ENCODE data around the gene SYT1. TPM values are rescaled to one million over a fixed set of nuclear protein-coding genes. Genes with fewer than 3 reads are reported as not detected.

The SYT1 gene
- total RNA-seq, 2 donors from 2014 or later, result 1.0 to 22.7 TPM

GRCh38 chr12:78878866-78879265, 14.3 kb downstream of the SYT1 start:
- Histone ChIP-seq H3K27me3 (no peaks in the 10 kb centered on the region), H3K4me3 (no peak overlapping the region), H3K27ac (no peak overlapping the region), H3K4me1 (no peaks in the 10 kb centered on the region), H3K36me3 (replicated peaks in 1 of 2; ENCODE audit: insufficient read depth in 1 of 2, low read depth in 2 of 2) (no peaks in the 10 kb centered on the region), H3K9me3 (no peaks in the 10 kb centered on the region)
- ATAC-seq (no peak), DNase-seq (no peak)
- no peak for TF ChIP-seq POLR2A (IDR thresholded peaks at IDR 0.05)
- TF ChIP-seq CTCF (IDR thresholded peaks at IDR 0.05), result no peak
- intact Hi-C loops (cut with DNase I), result no loop called here
- 40 to 41% methylated on average over 1 of the region's 1 CpG for WGBS, 2 donors

- no peak overlapping the region for H3K4me3 ChIP-seq
- H3K4me1 ChIP-seq, result no peaks in the 10 kb centered on the region
- H3K27me3 ChIP-seq, result no peaks in the 10 kb centered on the region
- TF ChIP-seq CTCF (IDR thresholded peaks at IDR 0.05), result no peak
- no peak for TF ChIP-seq POLR2A (IDR thresholded peaks at IDR 0.05)
- H3K27ac ChIP-seq, result no peak overlapping the region
- no peak for DNase-seq
- no peak for ATAC-seq
- H3K9me3 ChIP-seq, result no peaks in the 10 kb centered on the region
- no peaks in the 10 kb centered on the region for H3K36me3 ChIP-seq (replicated peaks in 1 of 2; ENCODE audit: insufficient read depth in 1 of 2, low read depth in 2 of 2)
- intact Hi-C loops (cut with DNase I), result no loop called here
These were observed 15.5 kb downstream of the SYT1 start for GRCh38 chr12:78880078-78880477.

DNA sequence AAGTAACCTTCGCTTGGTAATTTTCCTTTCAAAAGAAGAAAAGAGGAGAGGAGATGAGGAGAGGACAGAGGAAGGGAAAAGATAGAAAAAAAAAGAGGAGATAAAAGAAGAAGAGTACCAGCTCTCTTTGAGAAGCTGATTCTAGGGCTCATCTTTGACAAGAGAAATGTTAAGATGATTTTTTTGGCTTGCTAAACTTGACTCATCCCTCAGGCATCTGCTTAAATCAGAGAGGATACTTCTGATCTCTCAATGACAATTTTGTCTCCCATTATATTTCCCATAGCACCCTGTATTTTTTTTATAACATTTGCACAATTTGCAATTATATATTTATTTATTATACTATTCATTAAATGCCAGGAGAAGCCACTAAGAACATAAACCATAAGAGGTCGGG, 17.1 kb downstream of the SYT1 start:
- ATAC-seq, result no peak
- WGBS, 2 donors, result 61 to 68% methylated on average over 2 of the region's 2 CpGs
- Histone ChIP-seq H3K27ac (no peak overlapping the region), H3K36me3 (replicated peaks in 1 of 2; ENCODE audit: insufficient read depth in 1 of 2, low read depth in 2 of 2) (no peaks in the 10 kb centered on the region), H3K4me1 (no peaks in the 10 kb centered on the region), H3K9me3 (no peaks in the 10 kb centered on the region), H3K27me3 (no peaks in the 10 kb centered on the region), H3K4me3 (no peak overlapping the region)
- DNase-seq, result no peak
- intact Hi-C loops (cut with DNase I), result no loop called here
- TF ChIP-seq CTCF (IDR thresholded peaks at IDR 0.05), result no peak
- no peak for TF ChIP-seq POLR2A (IDR thresholded peaks at IDR 0.05)

GRCh38 chr12:78885466-78885865, 20.9 kb downstream of the SYT1 start:
- WGBS, 2 donors, result 10 to 38% methylated on average over 2 of the region's 2 CpGs
- intact Hi-C loops (cut with DNase I), result no loop called here
- no peak for ATAC-seq

More at GRCh38 chr12:78885466-78885865, 20.9 kb downstream of the SYT1 start:
- H3K4me1 ChIP-seq, result no peaks in the 10 kb centered on the region
- no peaks in the 10 kb centered on the region for H3K36me3 ChIP-seq (replicated peaks in 1 of 2; ENCODE audit: insufficient read depth in 1 of 2, low read depth in 2 of 2)
- H3K4me3 ChIP-seq, result no peak overlapping the region
- TF ChIP-seq POLR2A (IDR thresholded peaks at IDR 0.05), result no peak
- TF ChIP-seq CTCF (IDR thresholded peaks at IDR 0.05), result no peak
- no peak overlapping the region for H3K27ac ChIP-seq
- no peak for DNase-seq
- no peaks in the 10 kb centered on the region for H3K27me3 ChIP-seq
- no peaks in the 10 kb centered on the region for H3K9me3 ChIP-seq
